HK-2 (cell line): Measurements from ENCODE around the gene AFDN.

ENCODE experiments used
- DNase-seq: peaks from one replicate; pipeline ENCODE4 v3.0.0-alpha.2; 2018; ENCODE audit not compliant: unreplicated experiment

AFDN gene, protein sequence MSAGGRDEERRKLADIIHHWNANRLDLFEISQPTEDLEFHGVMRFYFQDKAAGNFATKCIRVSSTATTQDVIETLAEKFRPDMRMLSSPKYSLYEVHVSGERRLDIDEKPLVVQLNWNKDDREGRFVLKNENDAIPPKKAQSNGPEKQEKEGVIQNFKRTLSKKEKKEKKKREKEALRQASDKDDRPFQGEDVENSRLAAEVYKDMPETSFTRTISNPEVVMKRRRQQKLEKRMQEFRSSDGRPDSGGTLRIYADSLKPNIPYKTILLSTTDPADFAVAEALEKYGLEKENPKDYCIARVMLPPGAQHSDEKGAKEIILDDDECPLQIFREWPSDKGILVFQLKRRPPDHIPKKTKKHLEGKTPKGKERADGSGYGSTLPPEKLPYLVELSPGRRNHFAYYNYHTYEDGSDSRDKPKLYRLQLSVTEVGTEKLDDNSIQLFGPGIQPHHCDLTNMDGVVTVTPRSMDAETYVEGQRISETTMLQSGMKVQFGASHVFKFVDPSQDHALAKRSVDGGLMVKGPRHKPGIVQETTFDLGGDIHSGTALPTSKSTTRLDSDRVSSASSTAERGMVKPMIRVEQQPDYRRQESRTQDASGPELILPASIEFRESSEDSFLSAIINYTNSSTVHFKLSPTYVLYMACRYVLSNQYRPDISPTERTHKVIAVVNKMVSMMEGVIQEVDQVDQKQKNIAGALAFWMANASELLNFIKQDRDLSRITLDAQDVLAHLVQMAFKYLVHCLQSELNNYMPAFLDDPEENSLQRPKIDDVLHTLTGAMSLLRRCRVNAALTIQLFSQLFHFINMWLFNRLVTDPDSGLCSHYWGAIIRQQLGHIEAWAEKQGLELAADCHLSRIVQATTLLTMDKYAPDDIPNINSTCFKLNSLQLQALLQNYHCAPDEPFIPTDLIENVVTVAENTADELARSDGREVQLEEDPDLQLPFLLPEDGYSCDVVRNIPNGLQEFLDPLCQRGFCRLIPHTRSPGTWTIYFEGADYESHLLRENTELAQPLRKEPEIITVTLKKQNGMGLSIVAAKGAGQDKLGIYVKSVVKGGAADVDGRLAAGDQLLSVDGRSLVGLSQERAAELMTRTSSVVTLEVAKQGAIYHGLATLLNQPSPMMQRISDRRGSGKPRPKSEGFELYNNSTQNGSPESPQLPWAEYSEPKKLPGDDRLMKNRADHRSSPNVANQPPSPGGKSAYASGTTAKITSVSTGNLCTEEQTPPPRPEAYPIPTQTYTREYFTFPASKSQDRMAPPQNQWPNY (N-terminal part only)

DNA sequence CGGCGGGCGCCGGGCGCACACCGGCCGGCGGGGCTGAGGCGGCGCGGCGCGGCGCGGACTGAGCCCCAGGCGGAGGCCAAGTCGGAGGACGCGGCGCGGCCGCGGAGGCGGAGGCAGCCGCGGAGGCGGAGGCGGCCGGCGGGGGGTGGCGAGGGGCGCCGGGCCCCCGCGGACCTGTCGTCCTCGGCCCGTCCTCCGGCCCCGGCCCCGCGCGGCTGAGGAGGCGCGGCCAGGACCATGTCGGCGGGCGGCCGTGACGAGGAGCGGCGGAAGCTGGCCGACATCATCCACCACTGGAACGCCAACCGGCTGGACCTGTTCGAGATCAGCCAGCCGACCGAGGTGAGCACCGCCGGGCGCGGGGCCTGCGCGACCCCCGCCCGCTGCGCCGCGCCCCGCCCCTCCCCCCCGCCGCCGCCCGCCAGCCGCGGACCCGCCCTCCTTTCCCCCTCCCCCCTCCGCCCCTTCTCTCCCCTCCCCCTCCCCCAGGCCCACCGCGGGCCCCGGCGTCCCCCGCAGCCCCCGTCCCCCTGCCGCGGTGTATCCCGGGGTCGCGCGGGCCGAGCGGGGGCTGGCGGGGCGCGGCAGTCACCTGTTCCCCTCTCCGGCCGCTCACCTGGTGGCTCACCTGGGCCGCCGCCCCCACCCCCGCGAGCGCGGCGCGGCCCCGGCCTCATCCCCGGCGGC lies at the start of gene AFDN:
AFDN (plus strand) TSS at position 16 of the 687 bp plus-strand sequence; CDS start at position 238, 222 bp downstream.
- peak; percentile 45 for DNase-seq

DNA sequence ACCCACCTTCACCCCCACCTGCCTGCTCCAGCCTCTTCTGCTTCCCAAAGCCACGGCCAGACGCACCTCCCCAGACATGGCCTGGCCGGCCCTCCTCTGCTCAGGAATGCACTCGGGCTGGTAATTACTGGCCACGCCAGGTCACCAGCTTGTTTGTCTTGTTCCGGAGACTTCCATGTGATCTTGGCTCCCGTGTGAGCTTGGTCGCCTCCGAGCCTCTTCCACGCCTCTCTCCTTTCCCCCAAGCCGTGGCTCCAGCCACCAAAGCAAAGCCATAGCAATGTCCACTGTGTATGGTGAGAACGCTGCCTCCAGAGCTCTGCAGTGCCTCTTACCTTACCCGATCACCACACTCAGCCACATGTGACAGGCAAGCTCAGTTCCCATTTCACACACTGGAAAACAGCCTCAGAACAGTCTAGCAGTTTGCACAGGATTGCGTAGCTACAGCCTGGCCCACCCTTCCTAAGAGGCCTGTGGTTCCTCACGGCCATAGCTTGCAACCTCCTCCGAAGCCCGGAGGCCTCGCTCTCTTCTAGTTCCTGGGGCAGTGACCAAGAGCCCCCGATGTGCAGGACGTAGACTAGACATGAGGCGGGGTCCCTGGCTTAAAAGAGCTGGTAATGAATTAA lies 48.1 kb upstream of the AFDN start:
- no peak for DNase-seq

GRCh38 chr6:167779129-167779992 lies 47.4 kb upstream of the AFDN start:
- no peak for DNase-seq

DNA sequence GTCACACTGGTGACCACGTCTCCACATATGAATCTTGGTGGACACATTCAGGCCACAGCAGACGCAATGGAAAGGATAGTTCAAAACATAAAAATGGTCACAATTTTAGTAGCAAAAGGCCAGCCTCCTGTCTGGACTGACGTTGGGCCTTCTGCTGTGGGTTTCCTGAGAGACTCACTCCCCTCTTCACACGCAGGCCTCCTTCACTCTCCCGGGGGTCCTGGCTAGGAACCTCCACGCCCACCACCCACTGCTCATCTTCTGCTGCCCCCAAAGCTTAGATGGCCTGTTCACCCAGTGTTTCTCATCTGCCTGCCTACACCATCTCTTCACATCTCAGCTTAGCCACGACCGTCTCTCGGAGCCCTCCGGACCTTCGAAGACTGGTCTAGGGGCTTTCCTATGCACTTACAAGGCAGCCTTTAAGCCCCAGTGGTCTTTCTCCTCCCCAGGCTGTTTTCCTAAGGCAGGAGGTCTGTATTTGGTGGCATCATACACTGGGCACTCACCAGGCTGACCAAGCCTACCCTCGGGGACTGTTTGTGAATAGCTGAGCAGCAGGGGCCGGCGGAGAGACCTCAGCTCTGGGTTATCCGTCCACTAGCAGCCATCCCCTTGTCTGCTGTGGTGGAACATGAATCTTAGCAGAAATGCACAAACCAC lies 46.6 kb upstream of the AFDN start:
- DNase-seq = no peak

DNA sequence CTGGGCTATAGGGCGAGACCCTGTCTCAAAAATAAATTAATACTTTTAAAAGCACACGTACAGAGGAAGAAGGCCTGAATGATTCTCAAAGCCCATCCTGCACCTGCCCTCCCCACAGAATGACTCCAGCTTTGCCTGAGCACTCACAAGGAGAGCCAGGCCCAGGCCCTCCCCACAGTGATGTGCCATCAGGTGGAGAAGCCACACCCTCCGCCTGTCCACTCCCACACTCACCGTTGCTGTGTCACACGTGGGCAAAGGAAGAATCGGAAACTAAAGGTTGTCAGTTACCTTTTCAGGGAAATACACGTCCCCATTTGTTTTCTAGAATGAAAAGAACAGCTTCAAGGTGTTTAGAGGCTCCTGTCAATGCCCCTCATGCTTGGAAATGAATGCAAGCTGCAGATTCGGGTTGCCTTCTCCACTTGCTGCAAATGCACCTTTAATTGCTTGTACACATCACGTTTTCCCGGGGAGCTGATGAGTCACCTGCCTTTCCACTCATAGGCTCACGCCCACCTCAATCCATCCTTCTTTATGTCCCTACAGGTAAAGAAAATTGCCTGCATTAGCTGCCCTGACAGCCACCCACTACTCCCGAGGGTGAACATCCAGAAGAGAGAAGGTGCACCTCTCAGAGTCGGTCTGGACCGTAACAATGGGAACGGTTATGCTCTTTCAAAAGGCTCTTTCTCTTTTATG lies 45.5 kb upstream of the AFDN start:
- DNase-seq = no peak

DNA sequence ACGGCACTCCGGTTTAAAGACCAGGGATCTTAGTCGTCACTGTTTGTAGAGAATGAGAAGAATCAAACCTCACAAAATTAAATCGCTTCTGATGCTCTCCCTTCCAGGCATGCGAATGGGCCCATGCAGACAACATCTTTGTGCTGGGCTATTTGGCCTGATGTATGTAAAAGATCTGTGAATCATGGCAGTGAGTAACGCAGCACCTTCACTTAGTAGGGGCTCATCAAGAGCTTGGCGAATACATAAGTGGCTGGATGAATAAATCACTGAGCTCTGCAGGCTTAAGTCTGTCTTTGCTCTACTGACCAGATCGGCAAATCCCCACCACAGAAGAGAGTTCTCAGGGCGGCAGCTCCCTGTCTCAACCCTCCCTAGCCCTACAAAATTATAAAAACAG lies 44.8 kb upstream of the AFDN start:
- DNase-seq = no peak

GRCh38 chr6:167782698-167783517 lies 43.8 kb upstream of the AFDN start:
- DNase-seq = no peak

GRCh38 chr6:167786853-167787675 lies 39.6 kb upstream of the AFDN start:
- no peak for DNase-seq

GRCh38 chr6:167787896-167788562 lies 38.7 kb upstream of the AFDN start:
- DNase-seq = no peak

GRCh38 chr6:167788563-167788903 lies 38.2 kb upstream of the AFDN start:
- no peak for DNase-seq

DNA sequence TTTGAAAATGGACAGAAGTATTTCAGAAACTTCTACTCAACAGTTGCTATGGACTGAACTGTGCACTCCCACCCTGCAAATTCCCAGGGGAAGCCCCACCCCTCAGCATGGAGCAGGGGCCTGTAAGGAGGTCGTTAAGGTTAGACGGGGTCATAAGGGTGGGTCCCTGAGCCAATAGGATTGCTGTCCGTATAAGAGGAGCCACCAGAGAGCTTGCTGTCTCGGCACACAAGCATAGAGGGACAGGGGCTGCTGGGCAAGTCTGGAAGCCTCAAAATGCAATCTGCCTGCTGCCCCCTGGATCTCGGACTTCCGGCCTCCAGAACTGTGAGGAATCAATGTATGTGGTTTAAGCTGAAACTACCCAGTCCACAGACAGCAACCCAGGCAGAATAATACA lies 37.4 kb upstream of the AFDN start:
- no peak for DNase-seq

DNA sequence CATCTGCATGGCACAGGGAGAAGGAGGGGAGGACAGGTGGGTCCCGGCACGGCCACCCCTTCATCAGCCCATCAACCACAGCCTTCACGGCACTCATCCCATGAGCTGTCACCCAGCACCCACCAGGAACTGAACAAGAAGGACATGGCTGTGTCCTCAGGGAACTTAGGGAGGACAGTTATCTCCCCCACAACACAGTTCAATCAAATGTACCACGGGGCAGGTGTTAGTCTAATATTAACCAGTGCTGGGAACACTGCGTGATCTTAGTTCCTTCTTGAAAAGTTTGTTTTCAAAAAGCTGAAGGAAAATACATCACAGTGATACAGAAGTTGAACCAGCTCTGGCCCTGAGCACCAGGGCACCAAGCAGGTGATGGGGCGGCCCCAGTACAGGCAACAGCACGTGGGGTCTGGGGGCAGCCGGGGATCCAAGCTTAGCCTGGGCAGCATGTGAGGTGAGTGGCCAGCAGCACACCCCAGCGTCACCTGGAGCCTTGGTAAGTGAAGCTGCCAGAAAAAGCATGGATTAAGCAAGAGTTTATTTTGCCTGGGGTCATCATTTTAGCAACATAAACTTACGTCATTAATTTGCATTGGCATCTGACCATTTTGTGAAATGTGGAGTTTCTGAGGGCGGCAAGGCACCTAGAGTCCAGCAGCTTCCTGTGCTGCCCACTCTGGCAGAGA lies 35.5 kb upstream of the AFDN start:
- DNase-seq = no peak

DNA sequence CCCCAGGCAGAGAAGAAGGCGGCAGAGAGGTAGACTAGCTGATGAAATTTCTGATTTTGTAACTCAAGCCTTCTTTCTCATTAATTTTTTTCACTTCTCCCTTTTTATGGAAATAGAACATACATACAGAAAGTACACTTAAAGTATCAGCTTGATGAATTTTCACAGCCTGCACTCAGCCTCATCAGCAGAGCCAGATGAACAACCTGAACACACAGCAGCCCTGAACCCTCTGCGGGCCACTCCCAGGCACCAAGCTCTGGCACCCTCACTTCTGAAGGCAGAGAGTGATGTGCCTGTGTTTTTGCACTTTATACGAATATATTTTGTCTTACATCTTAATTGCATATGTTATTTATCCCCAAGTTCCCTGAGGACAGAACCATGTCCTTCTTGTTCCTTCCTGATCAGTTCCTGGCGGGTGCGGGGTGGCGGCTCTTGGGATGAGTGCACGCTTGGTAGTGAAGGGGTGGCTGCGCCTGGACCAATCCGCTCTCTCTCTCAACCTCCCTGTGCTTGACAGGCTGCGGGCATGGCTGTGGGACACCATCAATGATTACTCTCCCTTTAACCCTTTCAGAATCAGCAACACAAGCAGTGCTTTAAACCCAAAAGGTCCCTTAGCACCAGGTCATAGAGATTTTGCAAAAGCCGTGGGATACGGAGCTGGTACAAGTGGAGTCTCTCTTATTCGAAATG lies 34.8 kb upstream of the AFDN start:
- no peak for DNase-seq

DNA sequence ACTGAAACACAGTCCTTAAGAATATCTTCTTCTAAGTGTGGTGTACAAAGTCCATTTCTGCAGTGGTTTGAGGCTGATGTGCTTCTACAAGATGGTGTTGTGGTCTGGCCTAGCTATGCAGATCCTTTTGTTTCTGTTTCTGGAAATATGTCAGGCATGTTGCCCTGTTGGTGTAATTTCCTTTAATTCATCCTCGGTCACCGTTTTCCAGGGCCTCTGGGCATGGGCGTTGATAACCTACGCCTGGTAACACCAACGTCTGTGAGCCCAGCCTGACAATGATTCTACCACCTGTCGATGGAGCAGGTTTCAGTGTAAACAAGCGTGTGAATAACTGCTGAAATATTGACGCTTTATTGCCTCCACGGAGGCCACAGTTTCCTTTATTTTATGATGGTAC lies 33.3 kb upstream of the AFDN start:
- DNase-seq = no peak
